Gastrocnemius medialis (tissue), 4 donors: ENCODE data around the gene CHCHD1. TPM values are rescaled to one million over a fixed set of nuclear protein-coding genes. Genes with fewer than 3 reads are reported as not detected.

Experiments used
- ATAC-seq, 2 donors: fragments of 150-250 bp; one replicate each; pipeline ENCODE4 v1.9.1; 2016
- DNase-seq, 2 donors: peaks; one replicate each; pipeline ENCODE4 v3.0.0-alpha.2; 2019
- H3K27ac ChIP-seq, 4 donors: fragments of 200-600 bp; sonication (generic); 1 replicate in 1 of 4; 2 replicates in 3 of 4; pipeline ENCODE4 v1.5.1; 2016 to 2018; ENCODE audit warnings: mild to moderate bottlenecking in 2 of 4, moderate library complexity in 1 of 4
- H3K27me3 ChIP-seq, 3 donors: fragments of 200-600 bp; sonication (generic) in 2 of 3; 1 replicate in 1 of 3; 2 replicates in 2 of 3; pipeline versions ENCODE4 v1.5.1 to v1.6.0; 2016 to 2019; ENCODE audit warnings: mild to moderate bottlenecking in 1 of 3, moderate library complexity in 1 of 3
- H3K36me3 ChIP-seq, 2 donors: fragments of 200-600 bp; sonication (generic) in 1 of 2; one replicate each; pipeline ENCODE4 v1.5.1; 2017 to 2018
- H3K4me1 ChIP-seq, 2 donors: fragments of 200-600 bp; sonication (generic) in 1 of 2; one replicate each; pipeline ENCODE4 v1.5.1; 2016 to 2017; ENCODE audit warnings: mild to moderate bottlenecking in 2 of 2
- H3K4me3 ChIP-seq, 4 donors: fragments of 200-600 bp; sonication (generic) in 3 of 4; 1 replicate in 1 of 4; 2 replicates in 3 of 4; pipeline ENCODE4 v1.5.1; 2016 to 2019; ENCODE audit warnings: mild to moderate bottlenecking in 2 of 4
- H3K9me3 ChIP-seq, 3 donors: fragments of 200-600 bp; sonication (generic) in 2 of 3; 1 replicate in 1 of 3; 2 replicates in 2 of 3; pipeline ENCODE4 v1.5.1; 2016 to 2019
- CTCF ChIP-seq, 5 experiments: fragments of 450-650 bp in 3 of 5; fragments of 200-600 bp in 2 of 5; sonication (generic) in 2 of 5; IDR thresholded peaks in 4 of 5; conservative IDR thresholded peaks in 1 of 5; 1 replicate in 4 of 5; 2 replicates in 1 of 5; pipeline ENCODE4 v1.5.1; 2016 to 2019; ENCODE audit warnings: antibody characterized with exemption in 5 of 5, mild to moderate bottlenecking in 3 of 5, moderate library complexity in 3 of 5
- POLR2A ChIP-seq, 2 donors: fragments of 450-650 bp; IDR thresholded peaks; one replicate each; pipeline ENCODE4 v1.6.1; 2017; ENCODE audit warnings: antibody characterized with exemption in 2 of 2, mild to moderate bottlenecking in 2 of 2, moderate library complexity in 2 of 2
- in situ Hi-C, 4 donors: fragments of 200-750 bp; cut with MboI; loops; one replicate each; pipeline versions ENCODE4 v1.15.0 to v1.8.0; 2017; ENCODE audit warnings: low sequenced_read_pairs in 4 of 4
- intact Hi-C: fragments of 100-400 bp; cut with DNase I; formaldehyde crosslinking; loops from one replicate; pipeline ENCODE4 v1.15.1; 2023; ENCODE audit warnings: low total_unique reads
- total RNA-seq, 4 donors: library from RNA; depleted of rRNA; stranded (reverse); fragments of >200 nt; gene quantifications; one replicate each; pipeline versions ENCODE4 v1.1.0 to v1.2.3, GENCODE V29; 2016

CHCHD1 gene
- total RNA-seq, 4 donors from 2014 or later = 25.3 to 41.8 (median 32.7) TPM

- peak in 1 of 5 experiments; percentile 16 for TF ChIP-seq CTCF (IDR thresholded peaks at IDR 0.05 in 4 of 5, conservative IDR thresholded peaks at IDR 0.05 in 1 of 5)
- peak; percentile 45 to 51 for TF ChIP-seq POLR2A (IDR thresholded peaks at IDR 0.05)
- in situ Hi-C loops = no loop called here
- peak; percentile 96 to 97 for ATAC-seq
- Histone ChIP-seq H3K27ac (peak within 1 kb of the TSS; percentile 85 to 96 (median 90)), H3K27me3 (no peaks in the 10 kb centered on the region), H3K9me3 (no peaks in the 10 kb centered on the region), H3K4me3 (peak within 1 kb of the TSS; percentile 74 to 93 (median 86)), H3K36me3 (peaks cover 0 to 25% of the 10 kb centered on the region in 2 donors), H3K4me1 (peaks cover 34 to 37% of the 10 kb centered on the region in 2 donors)
- intact Hi-C loops = loop anchor here (1.0 to 2.0 kb wide), 3 partner anchors 14 to 90 kb away; partner anchors contain the start of gene ZSWIM8
- DNase-seq = peak; percentile 94 to 95
Observed at GRCh38 chr10:73743905-73744663, 37.8 kb upstream of the CHCHD1 start, which contains the start of gene SEC24C. Gene SEC24C (plus strand): TSS chr10:73744372. CDS start chr10:73746833, 2,461 bp downstream.

GRCh38 chr10:73744664-73744975 is 37.2 kb upstream of the CHCHD1 start:
- Histone ChIP-seq H3K4me1 (peaks cover 35 to 38% of the 10 kb centered on the region in 2 donors), H3K36me3 (peaks cover 0 to 30% of the 10 kb centered on the region in 2 donors), H3K27ac (peak overlapping the region; percentile 85 to 96 (median 90)), H3K27me3 (no peaks in the 10 kb centered on the region), H3K9me3 (no peaks in the 10 kb centered on the region), H3K4me3 (peak overlapping the region; percentile 74 to 93 (median 86))
- TF ChIP-seq CTCF (IDR thresholded peaks at IDR 0.05 in 4 of 5, conservative IDR thresholded peaks at IDR 0.05 in 1 of 5) = no peak
- TF ChIP-seq POLR2A (IDR thresholded peaks at IDR 0.05) = no peak
- intact Hi-C loops = loop anchor here (1.0 to 2.0 kb wide), 3 partner anchors 14 to 90 kb away; partner anchors contain the start of gene ZSWIM8
- in situ Hi-C loops = no loop called here
- ATAC-seq = peak; percentile 16 to 21
- peak in 1 of 2 donors; percentile 12 for DNase-seq

GRCh38 chr10:73746721-73747120 is 35.1 kb upstream of the CHCHD1 start:
- intact Hi-C loops = no loop called here
- TF ChIP-seq POLR2A (IDR thresholded peaks at IDR 0.05) (no peak), CTCF (IDR thresholded peaks at IDR 0.05 in 4 of 5, conservative IDR thresholded peaks at IDR 0.05 in 1 of 5) (no peak)
- H3K36me3 ChIP-seq = peaks cover 0 to 48% of the 10 kb centered on the region in 2 donors

GRCh38 chr10:73750819-73751218 is 31.0 kb upstream of the CHCHD1 start:
- Histone ChIP-seq H3K27ac (no peak overlapping the region), H3K4me3 (no peak overlapping the region), H3K4me1 (peaks cover 9 to 19% of the 10 kb centered on the region in 2 donors), H3K27me3 (no peaks in the 10 kb centered on the region), H3K9me3 (no peaks in the 10 kb centered on the region), H3K36me3 (peaks cover 0 to 83% of the 10 kb centered on the region in 2 donors)
- TF ChIP-seq POLR2A (IDR thresholded peaks at IDR 0.05) (no peak), CTCF (IDR thresholded peaks at IDR 0.05 in 4 of 5, conservative IDR thresholded peaks at IDR 0.05 in 1 of 5) (no peak)
- DNase-seq (no peak), ATAC-seq (no peak)
- intact Hi-C loops (no loop called here), in situ Hi-C loops (loop anchor here in 1 of 4 donors (25.0 kb wide), 1 partner anchor 214 kb away; no protein-coding TSS in a partner anchor)

More at GRCh38 chr10:73746721-73747120, 35.1 kb upstream of the CHCHD1 start:
- ATAC-seq (no peak), DNase-seq (no peak)
- in situ Hi-C loops = no loop called here
- no peak overlapping the region for H3K27ac ChIP-seq
- H3K4me1 ChIP-seq = peaks cover 35 to 45% of the 10 kb centered on the region in 2 donors
- no peaks in the 10 kb centered on the region for H3K9me3 ChIP-seq
- no peak overlapping the region for H3K4me3 ChIP-seq
- no peaks in the 10 kb centered on the region for H3K27me3 ChIP-seq
